ENCODE data around the gene HSD17B1. TPM values are rescaled to one million over a fixed set of nuclear protein-coding genes. Genes with fewer than 3 reads are reported as not detected.

Gene HSD17B1
- total and polyA plus RNA-seq, 2 of the 13 experiments (the other 11 are each of a cell fraction or from before 2014, with no cell fraction given), result 0.54 to 0.93 TPM

- TF ChIP-seq ZGPAT (CRISPR knock-in tag; IDR thresholded peaks at IDR 0.05) (no peak), THAP11 (CRISPR knock-in tag; IDR thresholded peaks at IDR 0.05) (peak; percentile 57), ZBTB8A (CRISPR knock-in tag; IDR thresholded peaks at IDR 0.05; ENCODE audit: borderline replicate concordance, low read depth) (0 out of 2 replicates have a peak, but pooled peaks have one; percentile 20), TMF1 (CRISPR knock-in tag; IDR thresholded peaks at IDR 0.05; ENCODE audit: low read depth) (no peak), MAFF (IDR thresholded peaks at IDR 0.05; ENCODE audit: low read depth, low read length) (no peak), ZNF224 (CRISPR knock-in tag; IDR thresholded peaks at IDR 0.05) (no peak), ZFYVE20 (CRISPR knock-in tag; IDR thresholded peaks at IDR 0.05; ENCODE audit: borderline replicate concordance, low read depth) (no peak), TBX3 (IDR thresholded peaks at IDR 0.05; ENCODE audit: borderline replicate concordance) (no peak), ZBTB20 (CRISPR knock-in tag; IDR thresholded peaks at IDR 0.05; ENCODE audit: borderline replicate concordance, low read depth) (no peak), HNRNPLL (IDR thresholded peaks at IDR 0.05; ENCODE audit: low read depth, low read length, poor library complexity, severe bottlenecking) (peak; percentile 34), NFIC (IDR thresholded peaks at IDR 0.05; ENCODE audit: low read length) (no peak), ZNF777 (CRISPR knock-in tag; IDR thresholded peaks at IDR 0.05) (peak; percentile 85), ZSCAN29 (CRISPR knock-in tag; conservative IDR thresholded peaks at IDR 0.05) (0 out of 2 replicates have a peak, but pooled peaks have one; percentile 54), MAX (IDR thresholded peaks at IDR 0.05) (peak; percentile 78), ZNF256 (CRISPR knock-in tag; conservative IDR thresholded peaks at IDR 0.05) (no peak), MTA1 (CRISPR knock-in tag; IDR thresholded peaks at IDR 0.05; ENCODE audit: borderline replicate concordance) (no peak), HBP1 (CRISPR knock-in tag; IDR thresholded peaks at IDR 0.05; ENCODE audit: low read depth) (no peak), NFIB (CRISPR knock-in tag; IDR thresholded peaks at IDR 0.05; ENCODE audit: borderline replicate concordance) (no peak), NRL (CRISPR knock-in tag; IDR thresholded peaks at IDR 0.05; ENCODE audit: borderline replicate concordance) (no peak), ETV6 (CRISPR knock-in tag; conservative IDR thresholded peaks at IDR 0.05) (no peak), NAIF1 (CRISPR knock-in tag; IDR thresholded peaks at IDR 0.05; ENCODE audit: borderline replicate concordance) (no peak), ASH2L (IDR thresholded peaks at IDR 0.05; ENCODE audit: insufficient read length, low read depth, low read length) (no peak), ZNF24 (IDR thresholded peaks at IDR 0.05) (no peak), KAT2B (IDR thresholded peaks at IDR 0.05; ENCODE audit: borderline replicate concordance, low read depth, low read length) (no peak), KDM5A (IDR thresholded peaks at IDR 0.05; ENCODE audit: borderline replicate concordance, low read length) (no peak), KAT8 (CRISPR knock-in tag; IDR thresholded peaks at IDR 0.05) (no peak), SMC3 (IDR thresholded peaks at IDR 0.05; ENCODE audit: low read length) (no peak)
Observed at GRCh38 chr17:42531455-42532354, 21.0 kb upstream of the HSD17B1 start (continued).
